Liver (tissue), 9 donors: ENCODE data around the gene GATA5. TPM values are rescaled to one million over a fixed set of nuclear protein-coding genes. Genes with fewer than 3 reads are reported as not detected.

Experiments used
- DNase-seq: peaks from one replicate; pipeline ENCODE4 v3.0.0-alpha.2; 2017; ENCODE audit warnings: low spot score
- H3K27ac ChIP-seq, 2 donors: one replicate each; pipeline ENCODE4 v1.7.0; 2013; ENCODE audit warnings: inconsistent platforms in 2 of 2, low read length in 2 of 2, control low read depth in 1 of 2, low read depth in 1 of 2, mild to moderate bottlenecking in 1 of 2
- H3K27me3 ChIP-seq, 4 donors: one replicate each; pipeline versions ENCODE4 v1.6.1 to v1.7.0; 2013; ENCODE audit warnings: low read length in 3 of 4, inconsistent platforms in 1 of 4, mild to moderate bottlenecking in 1 of 4, moderate library complexity in 1 of 4; ENCODE audit not compliant: control insufficient read depth in 4 of 4, insufficient read depth in 4 of 4
- H3K36me3 ChIP-seq, 4 donors: one replicate each; pipeline versions ENCODE4 v1.6.1 to v1.7.0; 2013; ENCODE audit warnings: low read length in 3 of 4, mild to moderate bottlenecking in 3 of 4, low read depth in 1 of 4, moderate library complexity in 1 of 4; ENCODE audit not compliant: control insufficient read depth in 4 of 4, insufficient read depth in 3 of 4
- H3K4me1 ChIP-seq, 4 donors: one replicate each; pipeline versions ENCODE4 v1.6.1 to v1.7.0; 2013; ENCODE audit warnings: low read length in 3 of 4, mild to moderate bottlenecking in 3 of 4, moderate library complexity in 1 of 4; ENCODE audit not compliant: control insufficient read depth in 4 of 4, insufficient read depth in 4 of 4
- H3K4me3 ChIP-seq, 3 donors: one replicate each; pipeline versions ENCODE4 v1.6.1 to v1.7.0; 2013; ENCODE audit warnings: low read length in 3 of 3, control low read depth in 1 of 3, low read depth in 1 of 3, mild to moderate bottlenecking in 1 of 3
- H3K9ac ChIP-seq, 2 donors: one replicate each; pipeline ENCODE4 v1.7.0; 2013; ENCODE audit warnings: low read length in 2 of 2, mild to moderate bottlenecking in 2 of 2, moderate library complexity in 2 of 2, control low read depth in 1 of 2, low read depth in 1 of 2
- H3K9me3 ChIP-seq, 4 donors: one replicate each; pipeline versions ENCODE4 v1.6.1 to v1.7.0; 2013; ENCODE audit warnings: low read length in 3 of 4; ENCODE audit not compliant: control insufficient read depth in 4 of 4
- EGR1 ChIP-seq, 2 donors: IDR thresholded peaks; 2 replicates each; pipeline ENCODE4 v1.6.1; 2016 to 2018; ENCODE audit warnings: antibody characterized with exemption in 2 of 2, low read depth in 2 of 2
- FOXA1 ChIP-seq: IDR thresholded peaks from 2 replicates; pipeline ENCODE4 v1.6.1; 2016; ENCODE audit warnings: antibody characterized with exemption
- FOXA2 ChIP-seq: IDR thresholded peaks from 2 replicates; pipeline ENCODE4 v1.6.1; 2016; ENCODE audit warnings: antibody characterized with exemption
- GABPA ChIP-seq, 2 donors: IDR thresholded peaks in 1 of 2; conservative IDR thresholded peaks in 1 of 2; 2 replicates each; pipeline ENCODE4 v1.6.1; 2016; ENCODE audit warnings: antibody characterized with exemption in 2 of 2, mild to moderate bottlenecking in 1 of 2, moderate library complexity in 1 of 2
- HNF4A ChIP-seq, 2 donors: conservative IDR thresholded peaks; 2 replicates each; pipeline ENCODE4 v1.6.1; 2016; ENCODE audit warnings: antibody characterized with exemption in 2 of 2, mild to moderate bottlenecking in 2 of 2
- HNF4G ChIP-seq: IDR thresholded peaks from 2 replicates; pipeline ENCODE4 v1.6.1; 2016; ENCODE audit warnings: antibody characterized with exemption
- JUND ChIP-seq, 2 donors: IDR thresholded peaks; 2 replicates each; pipeline ENCODE4 v1.6.1; 2016; ENCODE audit warnings: antibody characterized with exemption in 2 of 2
- NR2F2 ChIP-seq: IDR thresholded peaks from 2 replicates; pipeline ENCODE4 v1.6.1; 2016; ENCODE audit warnings: antibody characterized with exemption
- RAD21 ChIP-seq, 2 donors: IDR thresholded peaks; 2 replicates each; pipeline ENCODE4 v1.6.1; 2016; ENCODE audit warnings: antibody characterized with exemption in 2 of 2, mild to moderate bottlenecking in 2 of 2
- RXRA ChIP-seq, 2 donors: IDR thresholded peaks; 2 replicates each; pipeline ENCODE4 v1.6.1; 2017 to 2018; ENCODE audit warnings: antibody characterized with exemption in 2 of 2, mild to moderate bottlenecking in 1 of 2
- SP1 ChIP-seq: IDR thresholded peaks from 2 replicates; pipeline ENCODE4 v1.6.1; 2018; ENCODE audit warnings: antibody characterized with exemption, mild to moderate bottlenecking
- TAF1 ChIP-seq: conservative IDR thresholded peaks from 2 replicates; pipeline ENCODE4 v1.6.1; 2016; ENCODE audit warnings: antibody characterized with exemption, mild to moderate bottlenecking
- YY1 ChIP-seq: IDR thresholded peaks from 2 replicates; pipeline ENCODE4 v1.6.1; 2016; ENCODE audit warnings: antibody characterized with exemption, mild to moderate bottlenecking
- WGBS: extraction: QIAGEN DNeasy Blood & Tissue Kit; methylation state at CpG from one replicate; pipeline ENCODE4 v1.1.7; 2013; 5-methylcytosine and 5-hydroxymethylcytosine counted together
- polyA plus RNA-seq, 2 donors: library from polyadenylated mRNA; stranded (reverse) in 1 of 2; unstranded in 1 of 2; fragments of 200-250 nt in 1 of 2; fragments of >200 nt in 1 of 2; fragmentation: Nextera tagmentation in 1 of 2; extraction: Ambion mirVana in 1 of 2; gene quantifications; one replicate each; pipeline versions ENCODE4 v1.2.1 to v1.2.3, GENCODE V29; 2013 to 2015
- total RNA-seq, 2 donors: library from RNA; depleted of rRNA; stranded (reverse); fragments of >200 nt; gene quantifications; one replicate each; pipeline ENCODE4 v1.2.3, GENCODE V29; 2014
- TF ChIP-seq, protein P1 (sequence below): fragments of 150-350 bp; IDR thresholded peaks from 2 replicates; pipeline ENCODE4 v1.5.1; 2017; ENCODE audit warnings: improper control_type of control experiment, low read depth, low read length; ENCODE audit not compliant: missing input control
- TF ChIP-seq, protein P2 (sequence below): IDR thresholded peaks from 2 replicates; pipeline ENCODE4 v1.6.1; 2016; ENCODE audit warnings: antibody characterized with exemption
- TF ChIP-seq, protein P3 (sequence below): IDR thresholded peaks from 2 replicates; pipeline ENCODE4 v1.6.1; 2016; ENCODE audit warnings: antibody characterized with exemption
- TF ChIP-seq, protein P4 (sequence below): IDR thresholded peaks from 2 replicates; pipeline ENCODE4 v1.6.1; 2016; ENCODE audit warnings: antibody characterized with exemption, mild to moderate bottlenecking
- TF ChIP-seq, protein P5 (sequence below): IDR thresholded peaks from 2 replicates; pipeline ENCODE4 v1.6.1; 2016; ENCODE audit warnings: antibody characterized with exemption
- donor health status: healthy.
- donor health status: healthy.
- donor health status: healthy.
- donor health status: healthy.
- donor health status: healthy.

GATA5 gene
- total and polyA plus RNA-seq, 4 donors = 0.25 to 6.1 (median 0.34) TPM

DNA sequence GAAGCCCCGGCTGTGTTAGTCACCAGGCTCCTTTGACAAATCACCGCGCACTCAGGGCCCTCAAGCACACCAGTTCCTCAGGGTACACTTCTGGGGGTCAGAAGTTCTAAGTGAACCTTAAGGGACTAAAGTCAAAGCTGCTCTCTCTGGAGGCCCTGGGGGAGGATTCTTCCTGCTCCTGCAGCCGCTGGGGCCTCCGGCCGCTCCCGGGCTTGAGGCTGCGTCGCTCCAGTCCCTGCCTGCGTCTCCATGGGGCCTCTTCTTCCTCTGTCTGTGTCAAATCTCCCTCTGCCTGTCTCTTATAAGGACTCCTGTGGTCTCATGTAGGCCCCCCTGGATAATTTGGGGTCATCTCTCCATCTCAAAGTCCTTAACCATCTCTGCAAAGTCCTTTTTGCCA lies 18.1 kb upstream of the GATA5 start:
- Histone ChIP-seq H3K9ac (no peak overlapping the region), H3K27me3 (no peaks in the 10 kb centered on the region), H3K4me1 (peaks cover 0 to 3% (median 0%) of the 10 kb centered on the region in 4 donors), H3K27ac (no peak overlapping the region), H3K4me3 (no peak overlapping the region), H3K9me3 (no peaks in the 10 kb centered on the region), H3K36me3 (no peaks in the 10 kb centered on the region)
- TF ChIP-seq GABPA (IDR thresholded peaks at IDR 0.05 in 1 of 2, conservative IDR thresholded peaks at IDR 0.05 in 1 of 2) (no peak), FOXA1 (no peak), HNF4A (conservative IDR thresholded peaks at IDR 0.05) (no peak), EGR1 (IDR thresholded peaks at IDR 0.05; ENCODE audit: low read depth in 2 of 2) (no peak), FOXA2 (no peak), JUND (IDR thresholded peaks at IDR 0.05) (no peak), NR2F2 (no peak)
- TF ChIP-seq, protein P1, sequence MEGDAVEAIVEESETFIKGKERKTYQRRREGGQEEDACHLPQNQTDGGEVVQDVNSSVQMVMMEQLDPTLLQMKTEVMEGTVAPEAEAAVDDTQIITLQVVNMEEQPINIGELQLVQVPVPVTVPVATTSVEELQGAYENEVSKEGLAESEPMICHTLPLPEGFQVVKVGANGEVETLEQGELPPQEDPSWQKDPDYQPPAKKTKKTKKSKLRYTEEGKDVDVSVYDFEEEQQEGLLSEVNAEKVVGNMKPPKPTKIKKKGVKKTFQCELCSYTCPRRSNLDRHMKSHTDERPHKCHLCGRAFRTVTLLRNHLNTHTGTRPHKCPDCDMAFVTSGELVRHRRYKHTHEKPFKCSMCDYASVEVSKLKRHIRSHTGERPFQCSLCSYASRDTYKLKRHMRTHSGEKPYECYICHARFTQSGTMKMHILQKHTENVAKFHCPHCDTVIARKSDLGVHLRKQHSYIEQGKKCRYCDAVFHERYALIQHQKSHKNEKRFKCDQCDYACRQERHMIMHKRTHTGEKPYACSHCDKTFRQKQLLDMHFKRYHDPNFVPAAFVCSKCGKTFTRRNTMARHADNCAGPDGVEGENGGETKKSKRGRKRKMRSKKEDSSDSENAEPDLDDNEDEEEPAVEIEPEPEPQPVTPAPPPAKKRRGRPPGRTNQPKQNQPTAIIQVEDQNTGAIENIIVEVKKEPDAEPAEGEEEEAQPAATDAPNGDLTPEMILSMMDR = no peak
- TF ChIP-seq, protein P2, sequence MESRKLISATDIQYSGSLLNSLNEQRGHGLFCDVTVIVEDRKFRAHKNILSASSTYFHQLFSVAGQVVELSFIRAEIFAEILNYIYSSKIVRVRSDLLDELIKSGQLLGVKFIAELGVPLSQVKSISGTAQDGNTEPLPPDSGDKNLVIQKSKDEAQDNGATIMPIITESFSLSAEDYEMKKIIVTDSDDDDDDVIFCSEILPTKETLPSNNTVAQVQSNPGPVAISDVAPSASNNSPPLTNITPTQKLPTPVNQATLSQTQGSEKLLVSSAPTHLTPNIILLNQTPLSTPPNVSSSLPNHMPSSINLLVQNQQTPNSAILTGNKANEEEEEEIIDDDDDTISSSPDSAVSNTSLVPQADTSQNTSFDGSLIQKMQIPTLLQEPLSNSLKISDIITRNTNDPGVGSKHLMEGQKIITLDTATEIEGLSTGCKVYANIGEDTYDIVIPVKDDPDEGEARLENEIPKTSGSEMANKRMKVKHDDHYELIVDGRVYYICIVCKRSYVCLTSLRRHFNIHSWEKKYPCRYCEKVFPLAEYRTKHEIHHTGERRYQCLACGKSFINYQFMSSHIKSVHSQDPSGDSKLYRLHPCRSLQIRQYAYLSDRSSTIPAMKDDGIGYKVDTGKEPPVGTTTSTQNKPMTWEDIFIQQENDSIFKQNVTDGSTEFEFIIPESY = no peak
- TF ChIP-seq, protein P3, sequence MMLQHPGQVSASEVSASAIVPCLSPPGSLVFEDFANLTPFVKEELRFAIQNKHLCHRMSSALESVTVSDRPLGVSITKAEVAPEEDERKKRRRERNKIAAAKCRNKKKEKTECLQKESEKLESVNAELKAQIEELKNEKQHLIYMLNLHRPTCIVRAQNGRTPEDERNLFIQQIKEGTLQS = no peak
- TF ChIP-seq, protein P4, sequence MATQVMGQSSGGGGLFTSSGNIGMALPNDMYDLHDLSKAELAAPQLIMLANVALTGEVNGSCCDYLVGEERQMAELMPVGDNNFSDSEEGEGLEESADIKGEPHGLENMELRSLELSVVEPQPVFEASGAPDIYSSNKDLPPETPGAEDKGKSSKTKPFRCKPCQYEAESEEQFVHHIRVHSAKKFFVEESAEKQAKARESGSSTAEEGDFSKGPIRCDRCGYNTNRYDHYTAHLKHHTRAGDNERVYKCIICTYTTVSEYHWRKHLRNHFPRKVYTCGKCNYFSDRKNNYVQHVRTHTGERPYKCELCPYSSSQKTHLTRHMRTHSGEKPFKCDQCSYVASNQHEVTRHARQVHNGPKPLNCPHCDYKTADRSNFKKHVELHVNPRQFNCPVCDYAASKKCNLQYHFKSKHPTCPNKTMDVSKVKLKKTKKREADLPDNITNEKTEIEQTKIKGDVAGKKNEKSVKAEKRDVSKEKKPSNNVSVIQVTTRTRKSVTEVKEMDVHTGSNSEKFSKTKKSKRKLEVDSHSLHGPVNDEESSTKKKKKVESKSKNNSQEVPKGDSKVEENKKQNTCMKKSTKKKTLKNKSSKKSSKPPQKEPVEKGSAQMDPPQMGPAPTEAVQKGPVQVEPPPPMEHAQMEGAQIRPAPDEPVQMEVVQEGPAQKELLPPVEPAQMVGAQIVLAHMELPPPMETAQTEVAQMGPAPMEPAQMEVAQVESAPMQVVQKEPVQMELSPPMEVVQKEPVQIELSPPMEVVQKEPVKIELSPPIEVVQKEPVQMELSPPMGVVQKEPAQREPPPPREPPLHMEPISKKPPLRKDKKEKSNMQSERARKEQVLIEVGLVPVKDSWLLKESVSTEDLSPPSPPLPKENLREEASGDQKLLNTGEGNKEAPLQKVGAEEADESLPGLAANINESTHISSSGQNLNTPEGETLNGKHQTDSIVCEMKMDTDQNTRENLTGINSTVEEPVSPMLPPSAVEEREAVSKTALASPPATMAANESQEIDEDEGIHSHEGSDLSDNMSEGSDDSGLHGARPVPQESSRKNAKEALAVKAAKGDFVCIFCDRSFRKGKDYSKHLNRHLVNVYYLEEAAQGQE = no peak
- TF ChIP-seq, protein P5, sequence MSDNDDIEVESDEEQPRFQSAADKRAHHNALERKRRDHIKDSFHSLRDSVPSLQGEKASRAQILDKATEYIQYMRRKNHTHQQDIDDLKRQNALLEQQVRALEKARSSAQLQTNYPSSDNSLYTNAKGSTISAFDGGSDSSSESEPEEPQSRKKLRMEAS = no peak
- no peak for DNase-seq
- 96% methylated on average over 10 of the region's 10 CpGs for WGBS

DNA sequence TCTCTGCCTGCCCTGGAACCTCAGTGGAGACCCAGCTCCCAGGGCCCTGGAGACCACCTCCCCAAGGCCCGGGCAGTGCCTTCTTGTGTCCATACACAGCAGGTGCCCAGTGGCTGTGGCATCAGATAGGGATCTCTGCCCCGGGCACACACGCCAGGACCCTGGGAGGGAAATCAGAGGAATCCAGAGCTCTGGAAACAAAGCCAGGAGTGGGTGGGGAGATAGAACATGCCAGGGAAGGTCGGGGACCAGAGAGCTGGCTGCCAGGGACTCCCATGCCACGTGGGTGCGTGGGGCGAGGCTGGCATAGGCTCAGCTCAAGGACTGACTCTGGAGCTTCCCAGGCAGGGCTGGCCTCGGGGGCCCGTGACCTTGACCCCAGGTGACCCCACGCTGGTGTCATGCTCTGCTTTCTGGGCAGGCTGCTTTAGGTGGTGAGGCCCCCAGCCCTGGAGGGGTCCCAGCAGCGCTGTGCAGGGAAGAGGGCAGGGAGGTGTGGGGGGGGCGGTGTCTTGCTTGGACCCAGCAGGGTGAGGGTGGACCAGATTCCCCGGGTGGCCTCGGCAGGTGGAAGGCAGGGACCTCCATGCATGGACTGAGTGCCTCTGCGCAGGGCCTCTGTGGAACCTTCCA lies 17.6 kb upstream of the GATA5 start:
- Histone ChIP-seq H3K36me3 (no peaks in the 10 kb centered on the region), H3K27ac (no peak overlapping the region), H3K4me1 (peaks cover 0 to 3% (median 0%) of the 10 kb centered on the region in 4 donors), H3K9ac (no peak overlapping the region), H3K27me3 (peaks cover 0 to 2% (median 1%) of the 10 kb centered on the region in 4 donors), H3K9me3 (no peaks in the 10 kb centered on the region), H3K4me3 (no peak overlapping the region)
- DNase-seq = no peak
- WGBS = 76% methylated on average over 15 of the region's 15 CpGs
- TF ChIP-seq YY1 = no peak
- TF ChIP-seq, protein P5 = no peak
- TF ChIP-seq JUND (IDR thresholded peaks at IDR 0.05) = no peak
- no peak for TF ChIP-seq EGR1 (IDR thresholded peaks at IDR 0.05; ENCODE audit: low read depth in 2 of 2)
- no peak for TF ChIP-seq RXRA (IDR thresholded peaks at IDR 0.05)
- TF ChIP-seq, protein P3 = no peak
- TF ChIP-seq, protein P4 = no peak
- no peak for TF ChIP-seq HNF4G
- no peak for TF ChIP-seq SP1
- no peak for TF ChIP-seq FOXA1
- no peak for TF ChIP-seq NR2F2
- TF ChIP-seq FOXA2 = no peak
- TF ChIP-seq RAD21 (IDR thresholded peaks at IDR 0.05) = no peak
- TF ChIP-seq TAF1 = no peak
- TF ChIP-seq HNF4A (conservative IDR thresholded peaks at IDR 0.05) = no peak
- TF ChIP-seq GABPA (IDR thresholded peaks at IDR 0.05 in 1 of 2, conservative IDR thresholded peaks at IDR 0.05 in 1 of 2) = no peak
